SK-N-MC (cell line): Measurements from ENCODE around the gene EDC3.

ENCODE experiments used
- DNase-seq: peaks from one replicate; pipeline ENCODE4 v3.0.0-alpha.2; 2011; ENCODE audit warnings: low read depth, low spot score
- H3K27ac ChIP-seq: fragments of 200-600 bp; sonication (generic); 2 replicates; pipeline ENCODE4 v1.5.1; 2016; ENCODE audit warnings: mixed run types
- H3K36me3 ChIP-seq: fragments of 200-600 bp; sonication (generic); 2 replicates; pipeline ENCODE4 v1.6.1; 2017; ENCODE audit warnings: antibody characterized with exemption, low read length, mixed read lengths; ENCODE audit not compliant: insufficient read depth
- H3K4me3 ChIP-seq: fragments of 200-600 bp; sonication (generic); 2 replicates; pipeline ENCODE4 v1.5.1; 2016
- H3K9ac ChIP-seq: fragments of 200-600 bp; sonication (generic); 2 replicates; pipeline ENCODE4 v1.8.0; 2017; ENCODE audit warnings: mixed run types, mixed read lengths; ENCODE audit not compliant: insufficient read length
- H3K9me3 ChIP-seq: fragments of 200-600 bp; sonication (generic); 2 replicates; pipeline ENCODE4 v1.6.1; 2017; ENCODE audit warnings: low read depth, mild to moderate bottlenecking, antibody characterized with exemption, low read length, moderate library complexity, mixed read lengths
- EZH2 ChIP-seq: fragments of 200-600 bp; sonication (generic); IDR thresholded peaks from one replicate; pipeline ENCODE4 v1.6.1; 2017; ENCODE audit warnings: antibody characterized with exemption
- FOXP2 ChIP-seq: optimal IDR thresholded peaks from 2 replicates; pipeline ENCODE3; 2011; ENCODE audit warnings: mild to moderate bottlenecking, moderate library complexity; ENCODE audit not compliant: insufficient read depth; ENCODE audit errors: extremely low read length, control extremely low read depth
- POLR2AphosphoS5 ChIP-seq: IDR thresholded peaks from 2 replicates; pipeline ENCODE4 v1.6.1; 2012; ENCODE audit warnings: mild to moderate bottlenecking, low read depth, low read length, borderline replicate concordance

Gene EDC3

DNA sequence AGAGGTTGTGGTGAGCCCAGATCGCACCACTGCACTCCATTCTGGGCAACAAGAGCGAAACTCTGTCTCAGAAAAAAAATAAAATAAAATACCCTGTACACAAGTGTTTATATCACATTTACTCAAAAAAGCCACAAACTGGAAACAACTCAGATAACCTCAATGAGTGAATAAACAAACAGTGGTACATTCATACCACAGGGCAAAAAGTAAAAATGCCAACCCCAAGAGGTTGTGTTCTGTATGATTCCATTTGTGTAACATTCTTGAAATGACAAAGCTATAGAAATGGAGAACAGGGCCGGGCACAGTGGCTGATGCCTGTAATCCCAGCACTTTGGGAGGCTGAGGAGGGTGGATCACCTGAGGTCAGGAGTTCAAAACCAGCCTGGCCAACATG, 12.9 kb downstream of the EDC3 start:
- Histone ChIP-seq H3K9ac (no peak overlapping the region), H3K4me3 (no peak overlapping the region), H3K36me3 (peaks cover 21% of the 10 kb centered on the region), H3K9me3 (0 out of 2 replicates have a peak, but pooled peaks cover 4% of the 10 kb centered on the region), H3K27ac (no peak overlapping the region)
- TF ChIP-seq POLR2AphosphoS5 (no peak), FOXP2 (no peak), EZH2 (no peak)
- no peak for DNase-seq

- peaks cover 9% of the 10 kb centered on the region for H3K36me3 ChIP-seq
- H3K4me3 ChIP-seq: no peak overlapping the region
- no peak for DNase-seq
- no peak for TF ChIP-seq EZH2
- TF ChIP-seq FOXP2: no peak
- TF ChIP-seq POLR2AphosphoS5: no peak
- no peak overlapping the region for H3K27ac ChIP-seq
- 0 out of 2 replicates have a peak, but pooled peaks cover 4% of the 10 kb centered on the region for H3K9me3 ChIP-seq
- no peak overlapping the region for H3K9ac ChIP-seq
Measured at GRCh38 chr15:74680456-74680855, 15.4 kb downstream of the EDC3 start.

DNA sequence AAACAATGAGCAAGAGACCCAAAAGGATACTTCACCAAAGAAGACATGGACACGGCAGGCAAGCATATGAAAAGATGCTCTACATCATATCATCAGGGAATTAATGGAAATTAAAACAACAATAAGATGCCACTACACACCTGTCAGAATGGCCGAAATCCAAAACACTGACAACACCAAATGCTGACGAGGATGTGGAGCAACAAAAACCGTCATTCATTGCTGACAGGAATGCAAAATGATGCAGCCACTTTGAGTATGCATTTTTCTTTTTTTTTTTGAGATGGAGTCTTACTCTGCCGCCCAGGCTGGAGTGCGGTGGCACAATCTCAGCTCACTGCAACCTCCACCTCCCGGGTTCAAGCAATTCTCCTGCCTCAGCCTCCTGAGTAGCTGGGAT, 19.0 kb downstream of the EDC3 start:
- Histone ChIP-seq H3K9ac (no peak overlapping the region), H3K4me3 (no peak overlapping the region), H3K36me3 (peaks cover 21% of the 10 kb centered on the region; the same call in 1 of the 2 replicates), H3K9me3 (no peaks in the 10 kb centered on the region), H3K27ac (no peak overlapping the region)
- TF ChIP-seq EZH2: no peak
- no peak for TF ChIP-seq POLR2AphosphoS5
- TF ChIP-seq FOXP2: no peak
- no peak for DNase-seq

- Histone ChIP-seq H3K9ac (no peak overlapping the region), H3K36me3 (peaks cover 33% of the 10 kb centered on the region), H3K27ac (no peak overlapping the region), H3K9me3 (no peaks in the 10 kb centered on the region), H3K4me3 (no peak overlapping the region)
- TF ChIP-seq FOXP2: no peak
- no peak for TF ChIP-seq EZH2
- TF ChIP-seq POLR2AphosphoS5: no peak
- no peak for DNase-seq
Measured at GRCh38 chr15:74674161-74674560, 21.7 kb downstream of the EDC3 start.

DNA sequence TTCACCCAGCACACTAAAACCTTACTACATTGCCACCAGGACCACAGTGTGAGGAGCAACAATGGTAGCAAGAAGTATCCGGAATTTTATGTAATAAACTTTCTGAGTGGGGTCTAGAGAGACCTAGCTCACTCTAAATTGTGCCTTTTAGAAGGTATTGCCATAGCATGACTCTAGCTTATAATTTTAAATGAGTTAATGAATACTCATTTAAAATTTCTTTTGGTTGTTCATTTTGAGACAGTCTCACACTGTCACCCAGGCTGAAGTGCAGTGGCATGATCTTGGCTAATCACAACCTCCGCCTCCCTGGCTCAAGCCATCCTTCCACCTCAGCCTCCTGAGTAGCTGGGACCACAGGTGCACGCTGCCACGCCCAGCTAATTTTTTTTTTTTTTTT, 26.2 kb downstream of the EDC3 start:
- no peak overlapping the region for H3K9ac ChIP-seq
- H3K9me3 ChIP-seq: no peaks in the 10 kb centered on the region
- no peak overlapping the region for H3K27ac ChIP-seq
- H3K4me3 ChIP-seq: no peak overlapping the region
- TF ChIP-seq FOXP2: no peak
- TF ChIP-seq EZH2: no peak
- peaks cover 36% of the 10 kb centered on the region for H3K36me3 ChIP-seq
- DNase-seq: no peak

GRCh38 chr15:74667975-74668374, 27.8 kb downstream of the EDC3 start:
- DNase-seq: no peak
- no peak for TF ChIP-seq FOXP2
- H3K9ac ChIP-seq: no peak overlapping the region
- H3K36me3 ChIP-seq: peaks cover 23% of the 10 kb centered on the region
- H3K27ac ChIP-seq: no peak overlapping the region
- no peaks in the 10 kb centered on the region for H3K9me3 ChIP-seq
- no peak overlapping the region for H3K4me3 ChIP-seq

- H3K36me3 ChIP-seq: peaks cover 7% of the 10 kb centered on the region; the same call in 1 of the 2 replicates
- no peak for DNase-seq
- H3K9me3 ChIP-seq: no peaks in the 10 kb centered on the region
- no peak overlapping the region for H3K27ac ChIP-seq
- no peak overlapping the region for H3K4me3 ChIP-seq
- H3K9ac ChIP-seq: no peak overlapping the region
- TF ChIP-seq POLR2AphosphoS5 (no peak), EZH2 (no peak), FOXP2 (no peak)
Measured at GRCh38 chr15:74664670-74665069, 31.2 kb downstream of the EDC3 start.

GRCh38 chr15:74664028-74664616, 31.7 kb downstream of the EDC3 start:
- Histone ChIP-seq H3K9me3 (no peaks in the 10 kb centered on the region), H3K36me3 (peaks cover 7% of the 10 kb centered on the region; the same call in 1 of the 2 replicates), H3K4me3 (no peak overlapping the region), H3K9ac (no peak overlapping the region), H3K27ac (no peak overlapping the region)
- TF ChIP-seq EZH2: no peak
- TF ChIP-seq POLR2AphosphoS5: no peak
- TF ChIP-seq FOXP2: no peak
- no peak for DNase-seq

GRCh38 chr15:74663303-74664027, 32.4 kb downstream of the EDC3 start:
- no peak for TF ChIP-seq EZH2
- TF ChIP-seq POLR2AphosphoS5: no peak
- no peak for TF ChIP-seq FOXP2
- peaks cover 7% of the 10 kb centered on the region; the same call in 1 of the 2 replicates for H3K36me3 ChIP-seq
- no peak overlapping the region for H3K27ac ChIP-seq
- no peak for DNase-seq
- H3K4me3 ChIP-seq: no peak overlapping the region
- no peak overlapping the region for H3K9ac ChIP-seq
- H3K9me3 ChIP-seq: no peaks in the 10 kb centered on the region
